Stimulated activated CD4-positive, alpha-beta T cell treated with anti-CD3 and anti-CD28 coated beads, Interleukin-15, amount 100 ng/mL, for 48 hours (primary cell): ENCODE measurements around the gene CENPN.
A peak's percentile ranks its signal among the peaks of the same experiment; 100 is the strongest.

Experiments used
- DNase-seq, 2 donors: peaks; one replicate each; pipeline ENCODE4 v3.0.0-alpha.2; 2020; ENCODE audit warnings: low read depth in 2 of 2

Gene CENPN

GRCh38 chr16:81029930-81030604 lies 23.1 kb downstream of the CENPN start:
- peak in 1 of 2 donors; percentile 19 for DNase-seq

- DNase-seq, result peak; percentile 65 to 83
Observed at GRCh38 chr16:81035398-81035974, 28.5 kb downstream of the CENPN start, which contains the start of gene ATMIN. TSS of gene ATMIN (plus strand) at chr16:81035842. CDS start at chr16:81035871, 29 bp downstream.

GRCh38 chr16:81035975-81036750 lies 29.1 kb downstream of the CENPN start:
- peak in 1 of 2 donors; percentile 19 for DNase-seq

- DNase-seq, result no peak
Observed at GRCh38 chr16:81036751-81037350, 29.8 kb downstream of the CENPN start.

GRCh38 chr16:81040131-81040530 lies 33.1 kb downstream of the CENPN start:
- no peak for DNase-seq

GRCh38 chr16:81040842-81041241 lies 33.8 kb downstream of the CENPN start:
- no peak for DNase-seq

- no peak for DNase-seq
Observed at GRCh38 chr16:81041696-81042095, 34.7 kb downstream of the CENPN start.

GRCh38 chr16:81042821-81043220 lies 35.8 kb downstream of the CENPN start:
- no peak for DNase-seq

GRCh38 chr16:81053761-81054160 lies 46.7 kb downstream of the CENPN start:
- DNase-seq, result no peak

GRCh38 chr16:81060576-81061306 lies 53.7 kb downstream of the CENPN start:
- no peak for DNase-seq

GRCh38 chr16:81061307-81061640 lies 54.3 kb downstream of the CENPN start:
- DNase-seq, result no peak

GRCh38 chr16:81061871-81062608 lies 55.0 kb downstream of the CENPN start:
- DNase-seq, result no peak

GRCh38 chr16:81066681-81067080 lies 59.7 kb downstream of the CENPN start:
- no peak for DNase-seq

GRCh38 chr16:81067166-81067565 lies 60.2 kb downstream of the CENPN start:
- DNase-seq, result no peak

GRCh38 chr16:81069063-81069462 lies 62.0 kb downstream of the CENPN start:
- no peak for DNase-seq

- no peak for DNase-seq
Observed at GRCh38 chr16:81070979-81071378, 64.0 kb downstream of the CENPN start.

- DNase-seq, result no peak
Observed at GRCh38 chr16:81071805-81072204, 64.8 kb downstream of the CENPN start.

GRCh38 chr16:81073560-81074330 lies 66.7 kb downstream of the CENPN start:
- DNase-seq, result no peak

GRCh38 chr16:81076566-81077075 lies 69.6 kb downstream of the CENPN start:
- DNase-seq, result peak; percentile 83 to 87
